ENCODE measurements around the gene MBD4.

Gene MBD4

GRCh38 chr3:129473067-129473768, 33.5 kb upstream of the MBD4 start:
- no peak for DNase-seq (ENCODE audit: low spot score)
- Histone ChIP-seq H3K9me3 (ENCODE audit: severe bottlenecking) (no peaks in the 10 kb centered on the region), H3K27me3 (ENCODE audit: insufficient read depth, poor library complexity, severe bottlenecking) (no peaks in the 10 kb centered on the region), H3K36me3 (ENCODE audit: low read depth) (peaks cover 12% of the 10 kb centered on the region; the same call in 1 of the 2 replicates), H3K27ac (ENCODE audit: poor library complexity, severe bottlenecking) (no peak overlapping the region), H3K4me3 (ENCODE audit: severe bottlenecking) (no peak overlapping the region), H3K4me1 (ENCODE audit: insufficient read depth, poor library complexity, severe bottlenecking) (no peaks in the 10 kb centered on the region)
- TF ChIP-seq CTCF (IDR thresholded peaks at IDR 0.05; ENCODE audit: poor library complexity, severe bottlenecking) = no peak
- no peak for ATAC-seq (ENCODE audit: low read depth)

GRCh38 chr3:129470861-129471260, 31.1 kb upstream of the MBD4 start:
- no peak for TF ChIP-seq CTCF (IDR thresholded peaks at IDR 0.05; ENCODE audit: poor library complexity, severe bottlenecking)
- ATAC-seq (ENCODE audit: low read depth) = no peak

GRCh38 chr3:129469026-129469425, 29.3 kb upstream of the MBD4 start:
- Histone ChIP-seq H3K27me3 (ENCODE audit: insufficient read depth, poor library complexity, severe bottlenecking) (no peaks in the 10 kb centered on the region), H3K9me3 (ENCODE audit: severe bottlenecking) (no peaks in the 10 kb centered on the region), H3K4me3 (ENCODE audit: severe bottlenecking) (no peak overlapping the region), H3K4me1 (ENCODE audit: insufficient read depth, poor library complexity, severe bottlenecking) (no peaks in the 10 kb centered on the region), H3K27ac (ENCODE audit: poor library complexity, severe bottlenecking) (no peak overlapping the region), H3K36me3 (ENCODE audit: low read depth) (peaks cover 6% of the 10 kb centered on the region; the same call in 1 of the 2 replicates)
- no peak for TF ChIP-seq CTCF (IDR thresholded peaks at IDR 0.05; ENCODE audit: poor library complexity, severe bottlenecking)
- DNase-seq (ENCODE audit: low spot score) (no peak), ATAC-seq (ENCODE audit: low read depth) (no peak)

More at GRCh38 chr3:129470861-129471260, 31.1 kb upstream of the MBD4 start:
- H3K27me3 ChIP-seq (ENCODE audit: insufficient read depth, poor library complexity, severe bottlenecking) = no peaks in the 10 kb centered on the region
- H3K4me3 ChIP-seq (ENCODE audit: severe bottlenecking) = no peak overlapping the region
- peaks cover 6% of the 10 kb centered on the region; the same call in 1 of the 2 replicates for H3K36me3 ChIP-seq (ENCODE audit: low read depth)
- H3K27ac ChIP-seq (ENCODE audit: poor library complexity, severe bottlenecking) = no peak overlapping the region
- no peak for DNase-seq (ENCODE audit: low spot score)
- no peaks in the 10 kb centered on the region for H3K9me3 ChIP-seq (ENCODE audit: severe bottlenecking)
- no peaks in the 10 kb centered on the region for H3K4me1 ChIP-seq (ENCODE audit: insufficient read depth, poor library complexity, severe bottlenecking)

- ATAC-seq (ENCODE audit: low read depth) (no peak), DNase-seq (ENCODE audit: low spot score) (no peak)
- Histone ChIP-seq H3K27ac (ENCODE audit: poor library complexity, severe bottlenecking) (no peak overlapping the region), H3K27me3 (ENCODE audit: insufficient read depth, poor library complexity, severe bottlenecking) (no peaks in the 10 kb centered on the region), H3K4me1 (ENCODE audit: insufficient read depth, poor library complexity, severe bottlenecking) (no peaks in the 10 kb centered on the region), H3K4me3 (ENCODE audit: severe bottlenecking) (no peak overlapping the region), H3K36me3 (ENCODE audit: low read depth) (peaks cover 6% of the 10 kb centered on the region; the same call in 1 of the 2 replicates), H3K9me3 (ENCODE audit: severe bottlenecking) (no peaks in the 10 kb centered on the region)
- no peak for TF ChIP-seq CTCF (IDR thresholded peaks at IDR 0.05; ENCODE audit: poor library complexity, severe bottlenecking)
Measured at GRCh38 chr3:129467932-129468331, 28.2 kb upstream of the MBD4 start.

GRCh38 chr3:129463716-129464115, 24.0 kb upstream of the MBD4 start:
- no peak for DNase-seq (ENCODE audit: low spot score)
- no peak for ATAC-seq (ENCODE audit: low read depth)
- no peak overlapping the region for H3K4me3 ChIP-seq (ENCODE audit: severe bottlenecking)
- H3K4me1 ChIP-seq (ENCODE audit: insufficient read depth, poor library complexity, severe bottlenecking) = peaks cover 6% of the 10 kb centered on the region
- no peak overlapping the region for H3K27ac ChIP-seq (ENCODE audit: poor library complexity, severe bottlenecking)
- no peaks in the 10 kb centered on the region for H3K9me3 ChIP-seq (ENCODE audit: severe bottlenecking)
- H3K36me3 ChIP-seq (ENCODE audit: low read depth) = peaks cover 5% of the 10 kb centered on the region; the same call in 1 of the 2 replicates
- no peak for TF ChIP-seq CTCF (IDR thresholded peaks at IDR 0.05; ENCODE audit: poor library complexity, severe bottlenecking)
- no peaks in the 10 kb centered on the region for H3K27me3 ChIP-seq (ENCODE audit: insufficient read depth, poor library complexity, severe bottlenecking)

All from RWPE2 (cell line).